Measurements from ENCODE around the gene MINK1. TPM values are rescaled to one million over a fixed set of nuclear protein-coding genes. Genes with fewer than 3 reads are reported as not detected.
A peak's percentile ranks its signal among the peaks of the same experiment; 100 is the strongest.

MINK1 gene
- total RNA-seq, 2 donors from 2014 or later, result 44.0 to 45.0 TPM

DNA sequence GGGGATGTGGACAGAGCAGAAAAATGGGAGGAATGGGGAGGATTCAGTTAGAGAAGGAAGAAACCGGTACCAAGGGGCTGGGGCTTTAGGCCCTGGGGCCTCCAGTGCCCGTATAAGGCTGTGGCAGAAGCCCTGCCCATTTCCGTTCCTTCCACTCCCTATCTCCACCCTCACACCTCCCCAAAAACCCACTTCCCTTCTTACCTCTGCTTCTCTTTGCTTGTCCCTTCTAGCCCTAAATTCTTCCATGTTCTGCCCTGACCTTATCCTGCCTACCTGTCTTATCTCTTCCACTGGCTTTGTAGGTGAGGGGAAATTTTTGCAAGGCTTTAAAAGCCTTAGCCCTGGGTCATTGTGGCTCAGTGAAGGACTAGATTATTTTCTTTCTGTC is 111.0 kb downstream of the MINK1 start:
- TF ChIP-seq, protein P1, sequence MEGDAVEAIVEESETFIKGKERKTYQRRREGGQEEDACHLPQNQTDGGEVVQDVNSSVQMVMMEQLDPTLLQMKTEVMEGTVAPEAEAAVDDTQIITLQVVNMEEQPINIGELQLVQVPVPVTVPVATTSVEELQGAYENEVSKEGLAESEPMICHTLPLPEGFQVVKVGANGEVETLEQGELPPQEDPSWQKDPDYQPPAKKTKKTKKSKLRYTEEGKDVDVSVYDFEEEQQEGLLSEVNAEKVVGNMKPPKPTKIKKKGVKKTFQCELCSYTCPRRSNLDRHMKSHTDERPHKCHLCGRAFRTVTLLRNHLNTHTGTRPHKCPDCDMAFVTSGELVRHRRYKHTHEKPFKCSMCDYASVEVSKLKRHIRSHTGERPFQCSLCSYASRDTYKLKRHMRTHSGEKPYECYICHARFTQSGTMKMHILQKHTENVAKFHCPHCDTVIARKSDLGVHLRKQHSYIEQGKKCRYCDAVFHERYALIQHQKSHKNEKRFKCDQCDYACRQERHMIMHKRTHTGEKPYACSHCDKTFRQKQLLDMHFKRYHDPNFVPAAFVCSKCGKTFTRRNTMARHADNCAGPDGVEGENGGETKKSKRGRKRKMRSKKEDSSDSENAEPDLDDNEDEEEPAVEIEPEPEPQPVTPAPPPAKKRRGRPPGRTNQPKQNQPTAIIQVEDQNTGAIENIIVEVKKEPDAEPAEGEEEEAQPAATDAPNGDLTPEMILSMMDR (IDR thresholded peaks at IDR 0.05), result no peak
- H3K36me3 ChIP-seq, result peaks cover 6% of the 10 kb centered on the region
- no peak overlapping the region for H3K4me3 ChIP-seq
- H3K27ac ChIP-seq, result peak overlapping the region; percentile 73 to 97
- H3K9me3 ChIP-seq, result no peaks in the 10 kb centered on the region
- H3K27me3 ChIP-seq (replicated peaks; ENCODE audit: insufficient read depth), result no peaks in the 10 kb centered on the region
- ATAC-seq (ENCODE audit: insufficient number of reproducible peaks, low FRiP score, low read depth) (no peak), DNase-seq (ENCODE audit: low spot score) (no peak)
- peaks cover 30 to 62% of the 10 kb centered on the region in 2 donors for H3K4me1 ChIP-seq (ENCODE audit: control insufficient read depth in 1 of 2, low read depth in 2 of 2)

DNA sequence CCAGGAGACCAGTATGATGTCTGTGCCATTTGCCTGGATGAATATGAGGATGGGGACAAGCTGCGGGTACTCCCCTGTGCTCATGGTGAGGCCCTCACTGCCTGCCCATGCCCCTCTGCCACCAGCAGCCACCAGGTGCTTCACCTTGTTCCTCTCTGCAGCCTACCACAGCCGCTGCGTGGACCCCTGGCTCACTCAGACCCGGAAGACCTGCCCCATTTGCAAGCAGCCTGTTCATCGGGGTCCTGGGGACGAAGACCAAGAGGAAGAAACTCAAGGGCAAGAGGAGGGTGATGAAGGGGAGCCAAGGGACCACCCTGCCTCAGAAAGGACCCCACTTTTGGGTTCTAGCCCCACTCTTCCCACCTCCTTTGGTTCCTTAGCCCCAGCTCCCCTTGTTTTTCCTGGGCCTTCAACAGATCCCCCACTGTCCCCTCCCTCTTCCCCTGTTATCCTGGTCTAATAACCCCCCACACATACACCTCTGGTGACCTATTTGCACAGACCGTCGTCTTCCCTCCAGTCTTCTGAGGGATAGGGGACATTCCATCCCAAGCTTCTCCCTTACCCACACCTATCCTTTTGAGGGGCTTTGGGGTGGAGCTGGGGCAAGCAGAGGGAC is 111.5 kb downstream of the MINK1 start:
- peaks cover 30 to 60% of the 10 kb centered on the region in 2 donors for H3K4me1 ChIP-seq (ENCODE audit: control insufficient read depth in 1 of 2, low read depth in 2 of 2)
- H3K9me3 ChIP-seq, result no peaks in the 10 kb centered on the region
- peaks cover 6% of the 10 kb centered on the region for H3K36me3 ChIP-seq
- no peaks in the 10 kb centered on the region for H3K27me3 ChIP-seq (replicated peaks; ENCODE audit: insufficient read depth)
- no peak for DNase-seq (ENCODE audit: low spot score)
- H3K27ac ChIP-seq, result peak overlapping the region; percentile 73 to 97
- no peak for ATAC-seq (ENCODE audit: insufficient number of reproducible peaks, low FRiP score, low read depth)
- TF ChIP-seq, protein P1 (IDR thresholded peaks at IDR 0.05), result no peak
- H3K4me3 ChIP-seq, result peak overlapping the region; percentile 76

DNA sequence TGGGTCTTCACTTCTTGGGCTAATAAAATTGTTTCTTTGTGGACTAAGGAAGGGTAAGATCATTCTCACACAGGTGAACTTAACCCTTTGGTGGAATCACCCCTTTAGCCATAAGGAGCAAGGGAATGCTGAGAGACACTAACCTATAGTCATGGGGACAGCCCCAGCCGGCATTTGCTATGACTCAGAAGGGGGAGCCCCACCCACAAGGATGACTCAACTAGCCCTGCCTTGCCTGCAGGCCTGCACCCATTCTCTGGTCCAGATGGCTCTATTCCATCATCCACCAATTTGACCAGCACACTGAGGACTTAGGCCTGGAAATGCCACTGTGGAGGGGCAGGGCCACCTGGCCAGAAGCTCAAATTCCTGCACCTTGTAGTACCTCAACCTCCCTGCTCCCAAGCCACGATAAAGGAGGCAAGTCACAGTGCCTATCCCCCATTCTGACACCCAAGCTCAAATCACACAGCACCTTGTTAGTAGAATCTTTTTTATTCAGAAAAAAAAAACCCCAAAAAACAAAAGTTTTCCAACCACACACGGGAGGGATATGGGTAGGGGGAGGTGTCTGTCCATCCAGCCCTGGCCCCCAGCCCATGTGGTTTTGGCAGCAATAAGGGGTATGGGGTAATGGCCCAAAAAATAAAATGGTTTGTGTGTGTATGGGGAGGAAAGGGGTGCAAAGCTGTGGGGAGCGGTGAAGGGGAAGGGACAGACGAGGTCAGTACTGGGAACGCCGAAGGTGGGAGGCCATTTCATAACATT is 112.2 kb downstream of the MINK1 start:
- H3K4me1 ChIP-seq (ENCODE audit: control insufficient read depth in 1 of 2, low read depth in 2 of 2), result peaks cover 30 to 62% of the 10 kb centered on the region in 2 donors
- H3K4me3 ChIP-seq, result peak overlapping the region; percentile 76
- DNase-seq (ENCODE audit: low spot score) (no peak), ATAC-seq (ENCODE audit: insufficient number of reproducible peaks, low FRiP score, low read depth) (peak; percentile 50)
- peaks cover 6% of the 10 kb centered on the region for H3K36me3 ChIP-seq
- no peaks in the 10 kb centered on the region for H3K9me3 ChIP-seq
- H3K27ac ChIP-seq, result peak overlapping the region; percentile 73 to 97
- TF ChIP-seq, protein P1 (IDR thresholded peaks at IDR 0.05), result no peak
- H3K27me3 ChIP-seq (replicated peaks; ENCODE audit: insufficient read depth), result no peaks in the 10 kb centered on the region

DNA sequence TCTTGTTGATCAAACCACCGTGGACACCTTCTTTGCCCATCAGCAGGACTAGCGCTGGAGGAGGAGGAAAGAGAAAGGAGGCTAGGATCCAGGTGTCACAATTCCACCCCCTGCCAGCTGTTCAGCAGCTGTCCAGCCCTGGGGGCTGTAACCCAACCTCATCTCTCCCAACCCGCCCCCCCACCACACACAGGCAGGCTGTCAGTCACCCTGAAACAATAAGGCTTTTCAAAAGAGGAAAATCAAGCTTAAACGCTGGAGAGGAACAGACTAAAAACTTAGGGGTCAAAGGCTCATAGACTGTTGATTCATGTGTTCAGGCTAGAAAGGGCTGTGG is 112.8 kb downstream of the MINK1 start:
- no peak for ATAC-seq (ENCODE audit: insufficient number of reproducible peaks, low FRiP score, low read depth)
- TF ChIP-seq, protein P1 (IDR thresholded peaks at IDR 0.05), result no peak
- peaks cover 30 to 65% of the 10 kb centered on the region in 2 donors for H3K4me1 ChIP-seq (ENCODE audit: control insufficient read depth in 1 of 2, low read depth in 2 of 2)

DNA sequence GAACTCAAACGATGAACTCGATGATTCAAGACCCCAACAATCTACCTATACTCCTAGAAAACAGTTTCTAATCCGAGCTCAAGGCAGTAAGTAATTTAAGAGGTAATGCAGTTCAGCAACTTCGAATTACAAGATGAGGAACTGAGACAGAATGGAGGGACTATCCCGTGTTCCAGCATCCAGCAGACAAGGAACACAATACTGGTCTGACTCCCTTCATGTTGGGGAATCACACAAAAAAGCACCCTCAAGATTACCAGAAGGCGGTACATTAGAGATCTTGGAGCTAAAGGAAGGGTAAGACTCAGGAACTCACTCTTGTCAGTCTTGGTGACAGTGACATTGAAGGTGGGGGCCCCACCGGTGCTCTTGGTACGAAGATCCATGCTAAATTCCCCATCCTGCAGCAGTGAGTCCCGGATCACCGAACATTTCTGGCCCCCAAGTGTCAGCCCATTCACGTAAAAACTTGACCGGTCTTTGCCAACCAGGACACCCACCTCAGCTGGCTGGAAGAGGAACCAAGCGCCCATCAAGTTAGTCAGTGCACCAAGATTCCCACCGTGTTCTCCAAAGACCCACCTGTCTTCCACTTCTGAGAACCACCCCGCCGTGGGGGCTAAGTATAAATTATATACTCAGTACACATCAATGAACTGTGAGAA is 113.3 kb downstream of the MINK1 start:
- TF ChIP-seq, protein P1 (IDR thresholded peaks at IDR 0.05), result no peak

More for the DNA sequence above, 112.8 kb downstream of the MINK1 start:
- Histone ChIP-seq H3K4me3 (peak overlapping the region; percentile 76), H3K9me3 (no peaks in the 10 kb centered on the region), H3K27ac (peak overlapping the region; percentile 93 to 97), H3K36me3 (peaks cover 6% of the 10 kb centered on the region), H3K27me3 (replicated peaks; ENCODE audit: insufficient read depth) (no peaks in the 10 kb centered on the region)
- DNase-seq (ENCODE audit: low spot score), result no peak

More for the DNA sequence above, 113.3 kb downstream of the MINK1 start:
- Histone ChIP-seq H3K36me3 (peaks cover 6% of the 10 kb centered on the region), H3K9me3 (no peaks in the 10 kb centered on the region), H3K4me3 (peak overlapping the region; percentile 76), H3K27me3 (replicated peaks; ENCODE audit: insufficient read depth) (no peaks in the 10 kb centered on the region), H3K27ac (peak overlapping the region; percentile 93 to 97), H3K4me1 (ENCODE audit: control insufficient read depth in 1 of 2, low read depth in 2 of 2) (peaks cover 25 to 65% of the 10 kb centered on the region in 2 donors)
- ATAC-seq (ENCODE audit: insufficient number of reproducible peaks, low FRiP score, low read depth), result no peak
- no peak for DNase-seq (ENCODE audit: low spot score)

Data from thoracic aorta (tissue), 2 donors.